GM12892 (cell line): ENCODE results near the gene CORO2A.

Experiments
- POLR2A ChIP-seq: IDR thresholded peaks from 2 replicates; pipeline ENCODE4 v1.6.1; 2011; ENCODE audit warnings: low read depth, low read length, control low read depth
- POLR2AphosphoS5 ChIP-seq: IDR thresholded peaks from 2 replicates; pipeline ENCODE4 v1.6.1; 2011; ENCODE audit warnings: low read depth, low read length, control low read depth
- TAF1 ChIP-seq: IDR thresholded peaks from 2 replicates; pipeline ENCODE4 v1.6.1; 2011; ENCODE audit warnings: low read depth, mild to moderate bottlenecking, control low read depth, low read length, borderline replicate concordance

- no peak for TF ChIP-seq POLR2AphosphoS5
- TF ChIP-seq POLR2A, result no peak
- no peak for TF ChIP-seq TAF1
Measured at GRCh38 chr9:98180996-98181395, 11.4 kb downstream of the CORO2A start.
